Thymus (tissue), 11 donors: ENCODE data around the gene KRTAP5-5. TPM values are rescaled to one million over a fixed set of nuclear protein-coding genes. Genes with fewer than 3 reads are reported as not detected.

Experiments used
- DNase-seq, 9 donors: peaks; one replicate each; pipeline ENCODE4 v3.0.0-alpha.2; 2013; ENCODE audit warnings: low spot score in 9 of 9, low read depth in 6 of 9, missing footprints in 1 of 9
- H3K27ac ChIP-seq, 2 donors: one replicate each; pipeline ENCODE4 v1.5.1; 2013; ENCODE audit warnings: control low read depth in 1 of 2, low read depth in 1 of 2, low read length in 1 of 2, mild to moderate bottlenecking in 1 of 2, moderate library complexity in 1 of 2
- H3K27me3 ChIP-seq, 2 donors: one replicate each; pipeline ENCODE4 v1.5.1; 2013; ENCODE audit warnings: low read length in 1 of 2; ENCODE audit not compliant: control insufficient read depth in 2 of 2, insufficient read depth in 1 of 2
- H3K36me3 ChIP-seq, 2 donors: one replicate each; pipeline ENCODE4 v1.5.1; 2013; ENCODE audit warnings: low read length in 1 of 2, mild to moderate bottlenecking in 1 of 2, moderate library complexity in 1 of 2; ENCODE audit not compliant: control insufficient read depth in 2 of 2, insufficient read depth in 2 of 2
- H3K4me1 ChIP-seq, 2 donors: one replicate each; pipeline ENCODE4 v1.5.1; 2013; ENCODE audit warnings: low read length in 2 of 2; ENCODE audit not compliant: control insufficient read depth in 2 of 2, insufficient read depth in 2 of 2
- H3K4me3 ChIP-seq, 2 donors: one replicate each; pipeline ENCODE4 v1.5.1; 2013; ENCODE audit warnings: low read length in 2 of 2, control low read depth in 1 of 2, mild to moderate bottlenecking in 1 of 2
- H3K9me3 ChIP-seq, 2 donors: one replicate each; pipeline ENCODE4 v1.5.1; 2013; ENCODE audit warnings: low read length in 1 of 2, mild to moderate bottlenecking in 1 of 2; ENCODE audit not compliant: control insufficient read depth in 2 of 2, insufficient read depth in 1 of 2
- WGBS: extraction: QIAGEN DNeasy Blood & Tissue Kit; methylation state at CpG from one replicate; pipeline ENCODE4 v1.1.7; 2013; 5-methylcytosine and 5-hydroxymethylcytosine counted together
- polyA plus RNA-seq: library from polyadenylated mRNA; stranded (reverse); fragments of 200-250 nt; gene quantifications from one replicate; pipeline ENCODE4 v1.2.3, GENCODE V29; 2013
- total RNA-seq: library from RNA; stranded (reverse); fragments of 120-200 nt; gene quantifications from one replicate; pipeline ENCODE4 v1.2.4, GENCODE V29; 2013
- donor health status: healthy.

The KRTAP5-5 gene
- total and polyA plus RNA-seq, 2 donors, result not detected

GRCh38 chr11:1652026-1652425 is 22.5 kb downstream of the KRTAP5-5 start:
- H3K9me3 ChIP-seq, result no peaks in the 10 kb centered on the region
- H3K27ac ChIP-seq, result no peak overlapping the region
- no peak overlapping the region for H3K4me3 ChIP-seq
- peaks cover 0 to 26% of the 10 kb centered on the region in 2 donors for H3K27me3 ChIP-seq
- 91% methylated on average over 19 of the region's 19 CpGs for WGBS
- peaks cover 0 to 13% of the 10 kb centered on the region in 2 donors for H3K4me1 ChIP-seq
- DNase-seq, result no peak
- no peaks in the 10 kb centered on the region for H3K36me3 ChIP-seq

GRCh38 chr11:1652442-1652770 is 22.8 kb downstream of the KRTAP5-5 start:
- Histone ChIP-seq H3K4me1 (peaks cover 0 to 13% of the 10 kb centered on the region in 2 donors), H3K27ac (no peak overlapping the region), H3K4me3 (no peak overlapping the region), H3K9me3 (no peaks in the 10 kb centered on the region), H3K36me3 (no peaks in the 10 kb centered on the region), H3K27me3 (peaks cover 0 to 26% of the 10 kb centered on the region in 2 donors)
- WGBS, result 63% methylated on average over 20 of the region's 20 CpGs
- no peak for DNase-seq

GRCh38 chr11:1652771-1653540 is 23.4 kb downstream of the KRTAP5-5 start:
- Histone ChIP-seq H3K4me1 (peaks cover 0 to 13% of the 10 kb centered on the region in 2 donors), H3K27me3 (peaks cover 0 to 26% of the 10 kb centered on the region in 2 donors), H3K4me3 (no peak overlapping the region), H3K27ac (no peak overlapping the region), H3K9me3 (no peaks in the 10 kb centered on the region), H3K36me3 (no peaks in the 10 kb centered on the region)
- DNase-seq, result peak in 7 of 9 donors; percentile 29 to 75 (median 53)
- WGBS, result 43% methylated on average over 34 of the region's 34 CpGs

- Histone ChIP-seq H3K27ac (no peak overlapping the region), H3K36me3 (no peaks in the 10 kb centered on the region), H3K27me3 (peaks cover 0 to 24% of the 10 kb centered on the region in 2 donors), H3K4me3 (no peak overlapping the region), H3K4me1 (peaks cover 0 to 13% of the 10 kb centered on the region in 2 donors), H3K9me3 (no peaks in the 10 kb centered on the region)
- DNase-seq, result no peak
- 94% methylated on average over 14 of the region's 14 CpGs for WGBS
Measured at GRCh38 chr11:1653541-1654387, 24.2 kb downstream of the KRTAP5-5 start.

GRCh38 chr11:1654388-1655167 is 25.0 kb downstream of the KRTAP5-5 start:
- H3K27ac ChIP-seq, result no peak overlapping the region
- no peaks in the 10 kb centered on the region for H3K36me3 ChIP-seq
- no peak overlapping the region for H3K4me3 ChIP-seq
- WGBS, result 43% methylated on average over 21 of the region's 21 CpGs
- H3K27me3 ChIP-seq, result peaks cover 0 to 24% of the 10 kb centered on the region in 2 donors
- peaks cover 4 to 18% of the 10 kb centered on the region in 2 donors for H3K4me1 ChIP-seq
- no peaks in the 10 kb centered on the region for H3K9me3 ChIP-seq
- no peak for DNase-seq

GRCh38 chr11:1655168-1656060 is 25.8 kb downstream of the KRTAP5-5 start:
- H3K4me3 ChIP-seq, result no peak overlapping the region
- peaks cover 7 to 26% of the 10 kb centered on the region in 2 donors for H3K4me1 ChIP-seq
- H3K27me3 ChIP-seq, result peaks cover 0 to 28% of the 10 kb centered on the region in 2 donors
- 88% methylated on average over 26 of the region's 26 CpGs for WGBS
- no peaks in the 10 kb centered on the region for H3K9me3 ChIP-seq
- no peak overlapping the region for H3K27ac ChIP-seq
- no peaks in the 10 kb centered on the region for H3K36me3 ChIP-seq
- no peak for DNase-seq

DNA sequence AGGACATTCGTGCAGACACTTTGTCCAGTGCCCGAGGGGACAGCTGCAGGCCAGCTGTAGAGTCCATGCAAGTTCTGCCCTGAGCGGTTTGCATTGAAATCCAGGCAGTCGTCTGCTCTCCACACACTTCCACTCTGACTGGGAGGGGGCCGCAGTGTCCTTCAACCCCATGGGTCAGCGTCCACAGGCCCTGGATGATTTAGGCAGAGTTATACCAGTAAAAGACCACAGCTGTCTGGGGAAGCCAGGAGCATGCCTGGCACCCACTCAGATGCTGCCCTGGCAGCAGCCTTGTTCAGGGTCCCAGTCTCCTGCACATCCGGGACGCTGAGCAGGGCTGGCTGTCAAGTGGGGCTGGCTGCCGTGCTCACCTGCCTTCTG is 26.5 kb downstream of the KRTAP5-5 start:
- 94% methylated on average over 9 of the region's 9 CpGs for WGBS
- H3K4me1 ChIP-seq, result peaks cover 7 to 28% of the 10 kb centered on the region in 2 donors
- H3K27me3 ChIP-seq, result peaks cover 0 to 24% of the 10 kb centered on the region in 2 donors
- no peak overlapping the region for H3K27ac ChIP-seq
- H3K9me3 ChIP-seq, result no peaks in the 10 kb centered on the region
- H3K36me3 ChIP-seq, result no peaks in the 10 kb centered on the region
- no peak for DNase-seq
- H3K4me3 ChIP-seq, result no peak overlapping the region

DNA sequence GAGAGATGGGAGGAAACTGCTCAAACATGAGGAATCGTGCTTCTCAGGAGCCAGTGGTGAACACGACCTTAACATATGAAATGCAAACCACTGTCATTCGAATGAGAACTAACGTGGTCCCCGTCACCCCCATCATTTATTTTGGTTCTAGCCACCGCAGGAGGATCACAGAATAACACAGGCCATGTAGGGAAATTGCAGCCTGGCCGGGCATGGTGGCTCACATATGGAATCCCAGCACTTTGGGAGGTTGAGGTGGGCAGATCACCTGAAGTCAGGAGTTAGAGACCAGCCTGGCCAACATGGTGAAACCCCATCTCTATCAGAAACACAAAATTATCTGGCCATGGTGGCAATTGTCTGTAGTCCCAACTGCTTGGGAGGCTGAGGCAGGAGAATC is 27.1 kb downstream of the KRTAP5-5 start:
- Histone ChIP-seq H3K4me3 (no peak overlapping the region), H3K27ac (no peak overlapping the region), H3K36me3 (no peaks in the 10 kb centered on the region), H3K27me3 (peaks cover 0 to 24% of the 10 kb centered on the region in 2 donors), H3K9me3 (no peaks in the 10 kb centered on the region), H3K4me1 (peaks cover 7 to 28% of the 10 kb centered on the region in 2 donors)
- WGBS, result 86% methylated on average over 7 of the region's 7 CpGs
- DNase-seq, result no peak
